HL-60 (cell line): ENCODE results near the gene CCDC159.

Source experiments
- DNase-seq, 2 experiments: peaks; one replicate each; pipeline ENCODE4 v3.0.0-alpha.2; 2010 to 2020; ENCODE audit warnings: low read depth in 1 of 2, low spot score in 1 of 2
- H3K27ac ChIP-seq: fragments of 250-450 bp; sonication (Bioruptor Pico); replicated peaks from 2 replicates; pipeline ENCODE4 v1.5.1; 2020; ENCODE audit warnings: mild to moderate bottlenecking, moderate library complexity
- H3K27me3 ChIP-seq: fragments of 250-450 bp; sonication (Bioruptor Pico); 2 replicates; pipeline ENCODE4 v1.5.1; 2021; ENCODE audit warnings: mild to moderate bottlenecking, moderate library complexity; ENCODE audit not compliant: insufficient read depth, poor library complexity, severe bottlenecking
- H3K4me3 ChIP-seq: replicated peaks from 2 replicates; pipeline ENCODE4 v1.5.1; 2011; ENCODE audit warnings: mild to moderate bottlenecking, control low read depth, low read length; ENCODE audit not compliant: insufficient read depth
- GABPA ChIP-seq: IDR thresholded peaks from 2 replicates; pipeline ENCODE4 v1.6.1; 2012; ENCODE audit warnings: low read depth
- POLR2AphosphoS5 ChIP-seq: IDR thresholded peaks from 2 replicates; pipeline ENCODE4 v1.6.1; 2012; ENCODE audit warnings: low read depth
- SPI1 ChIP-seq: IDR thresholded peaks from 2 replicates; pipeline ENCODE4 v1.6.1; 2012; ENCODE audit warnings: low read depth, mild to moderate bottlenecking, borderline replicate concordance
- TF ChIP-seq, protein P1 (sequence below): IDR thresholded peaks from 2 replicates; pipeline ENCODE4 v1.6.1; 2012; ENCODE audit warnings: low read depth; ENCODE audit not compliant: insufficient replicate concordance
- TF ChIP-seq, protein P2 (sequence below): IDR thresholded peaks from one replicate; pipeline ENCODE4 v1.5.1; 2011; ENCODE audit warnings: low read length, control low read depth, inconsistent platforms; ENCODE audit not compliant: insufficient read depth

The CCDC159 gene

DNA sequence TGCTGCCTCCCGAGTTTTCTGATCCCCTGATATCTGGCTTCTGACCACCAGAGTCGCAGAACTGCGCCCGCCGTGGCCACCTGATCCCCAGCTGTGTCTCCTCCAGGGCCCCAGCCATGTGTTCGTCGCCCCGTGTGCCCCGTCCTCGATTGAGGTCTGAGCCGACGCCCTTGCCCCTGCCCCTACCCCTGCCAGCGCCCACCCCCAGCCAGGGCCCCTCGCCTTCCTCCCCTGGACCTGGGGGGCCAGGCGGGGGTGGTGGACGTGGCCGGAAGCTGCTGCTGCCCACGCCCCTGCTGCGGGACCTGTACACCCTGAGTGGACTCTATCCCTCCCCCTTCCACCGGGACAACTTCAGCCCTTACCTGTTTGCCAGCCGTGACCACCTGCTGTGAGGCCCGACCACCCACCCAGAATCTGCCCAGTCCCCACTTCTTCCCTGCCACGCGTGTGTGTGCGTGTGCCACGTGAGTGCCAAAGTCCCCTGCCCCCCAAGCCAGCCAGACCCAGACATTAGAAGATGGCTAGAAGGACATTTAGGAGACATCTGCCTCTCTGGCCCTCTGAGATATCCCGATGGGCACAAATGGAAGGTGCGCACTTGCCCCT is 18.1 kb downstream of the CCDC159 start:
- TF ChIP-seq SPI1 (no peak), POLR2AphosphoS5 (no peak), GABPA (no peak)
- TF ChIP-seq, protein P1, sequence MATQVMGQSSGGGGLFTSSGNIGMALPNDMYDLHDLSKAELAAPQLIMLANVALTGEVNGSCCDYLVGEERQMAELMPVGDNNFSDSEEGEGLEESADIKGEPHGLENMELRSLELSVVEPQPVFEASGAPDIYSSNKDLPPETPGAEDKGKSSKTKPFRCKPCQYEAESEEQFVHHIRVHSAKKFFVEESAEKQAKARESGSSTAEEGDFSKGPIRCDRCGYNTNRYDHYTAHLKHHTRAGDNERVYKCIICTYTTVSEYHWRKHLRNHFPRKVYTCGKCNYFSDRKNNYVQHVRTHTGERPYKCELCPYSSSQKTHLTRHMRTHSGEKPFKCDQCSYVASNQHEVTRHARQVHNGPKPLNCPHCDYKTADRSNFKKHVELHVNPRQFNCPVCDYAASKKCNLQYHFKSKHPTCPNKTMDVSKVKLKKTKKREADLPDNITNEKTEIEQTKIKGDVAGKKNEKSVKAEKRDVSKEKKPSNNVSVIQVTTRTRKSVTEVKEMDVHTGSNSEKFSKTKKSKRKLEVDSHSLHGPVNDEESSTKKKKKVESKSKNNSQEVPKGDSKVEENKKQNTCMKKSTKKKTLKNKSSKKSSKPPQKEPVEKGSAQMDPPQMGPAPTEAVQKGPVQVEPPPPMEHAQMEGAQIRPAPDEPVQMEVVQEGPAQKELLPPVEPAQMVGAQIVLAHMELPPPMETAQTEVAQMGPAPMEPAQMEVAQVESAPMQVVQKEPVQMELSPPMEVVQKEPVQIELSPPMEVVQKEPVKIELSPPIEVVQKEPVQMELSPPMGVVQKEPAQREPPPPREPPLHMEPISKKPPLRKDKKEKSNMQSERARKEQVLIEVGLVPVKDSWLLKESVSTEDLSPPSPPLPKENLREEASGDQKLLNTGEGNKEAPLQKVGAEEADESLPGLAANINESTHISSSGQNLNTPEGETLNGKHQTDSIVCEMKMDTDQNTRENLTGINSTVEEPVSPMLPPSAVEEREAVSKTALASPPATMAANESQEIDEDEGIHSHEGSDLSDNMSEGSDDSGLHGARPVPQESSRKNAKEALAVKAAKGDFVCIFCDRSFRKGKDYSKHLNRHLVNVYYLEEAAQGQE, result no peak
- TF ChIP-seq, protein P2, sequence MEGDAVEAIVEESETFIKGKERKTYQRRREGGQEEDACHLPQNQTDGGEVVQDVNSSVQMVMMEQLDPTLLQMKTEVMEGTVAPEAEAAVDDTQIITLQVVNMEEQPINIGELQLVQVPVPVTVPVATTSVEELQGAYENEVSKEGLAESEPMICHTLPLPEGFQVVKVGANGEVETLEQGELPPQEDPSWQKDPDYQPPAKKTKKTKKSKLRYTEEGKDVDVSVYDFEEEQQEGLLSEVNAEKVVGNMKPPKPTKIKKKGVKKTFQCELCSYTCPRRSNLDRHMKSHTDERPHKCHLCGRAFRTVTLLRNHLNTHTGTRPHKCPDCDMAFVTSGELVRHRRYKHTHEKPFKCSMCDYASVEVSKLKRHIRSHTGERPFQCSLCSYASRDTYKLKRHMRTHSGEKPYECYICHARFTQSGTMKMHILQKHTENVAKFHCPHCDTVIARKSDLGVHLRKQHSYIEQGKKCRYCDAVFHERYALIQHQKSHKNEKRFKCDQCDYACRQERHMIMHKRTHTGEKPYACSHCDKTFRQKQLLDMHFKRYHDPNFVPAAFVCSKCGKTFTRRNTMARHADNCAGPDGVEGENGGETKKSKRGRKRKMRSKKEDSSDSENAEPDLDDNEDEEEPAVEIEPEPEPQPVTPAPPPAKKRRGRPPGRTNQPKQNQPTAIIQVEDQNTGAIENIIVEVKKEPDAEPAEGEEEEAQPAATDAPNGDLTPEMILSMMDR, result no peak
- Histone ChIP-seq H3K27ac (no peak overlapping the region), H3K27me3 (no peaks in the 10 kb centered on the region), H3K4me3 (no peak overlapping the region)
- DNase-seq, result no peak

GRCh38 chr19:11364935-11365334 is 18.6 kb downstream of the CCDC159 start:
- TF ChIP-seq POLR2AphosphoS5 (no peak), GABPA (no peak), SPI1 (no peak)
- TF ChIP-seq, protein P1, result no peak
- TF ChIP-seq, protein P2, result no peak
- Histone ChIP-seq H3K27ac (no peak overlapping the region), H3K4me3 (no peak overlapping the region), H3K27me3 (no peaks in the 10 kb centered on the region)
- DNase-seq, result no peak

DNA sequence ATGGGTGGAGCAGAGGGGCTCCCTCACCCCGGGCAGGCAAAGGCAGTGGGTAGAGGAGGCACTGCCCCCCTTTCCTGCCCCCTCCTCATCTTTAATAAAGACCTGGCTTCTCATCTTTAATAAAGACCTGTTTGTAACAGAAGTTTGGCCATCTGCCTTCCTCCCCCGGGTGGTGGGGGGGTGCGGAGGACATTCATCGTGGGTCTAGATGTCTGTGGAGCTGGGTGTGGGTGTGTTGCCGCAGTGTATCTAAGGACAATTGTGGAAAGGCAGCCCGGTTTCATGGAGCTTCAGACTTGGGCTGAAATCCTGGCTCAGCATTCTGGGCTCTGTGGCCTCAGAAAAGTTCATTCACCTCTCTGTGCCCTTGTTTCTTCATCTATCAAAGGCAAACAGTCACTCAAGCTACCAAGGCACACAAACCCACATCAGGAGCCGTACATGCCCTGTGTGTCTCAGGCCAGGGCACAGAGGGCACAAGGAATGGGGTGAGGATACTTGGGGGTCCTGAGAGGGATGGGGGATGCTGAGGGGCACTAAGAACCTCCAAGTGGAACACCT is 19.3 kb downstream of the CCDC159 start:
- H3K4me3 ChIP-seq, result no peak overlapping the region
- DNase-seq, result no peak
- no peak overlapping the region for H3K27ac ChIP-seq
- TF ChIP-seq, protein P2, result no peak
- TF ChIP-seq GABPA (no peak), SPI1 (no peak), POLR2AphosphoS5 (no peak)
- TF ChIP-seq, protein P1, result no peak
- H3K27me3 ChIP-seq, result no peaks in the 10 kb centered on the region
